Activated CD8-positive, alpha-beta memory T cell treated with anti-CD3 and anti-CD28 coated beads, Interleukin-2, amount 10 ng/mL, durations not matched to agents 7 days and 5 days (primary cell): Measurements from ENCODE around the gene VMO1. TPM values are rescaled to one million over a fixed set of nuclear protein-coding genes. Genes with fewer than 3 reads are reported as not detected.
A peak's percentile ranks its signal among the peaks of the same experiment; 100 is the strongest.

ENCODE experiments used
- ATAC-seq: fragments of 150-1000 bp; cut with Tn5 transposase; one replicate; pipeline ENCODE4 v1.10.0; 2021; ENCODE audit warnings: moderate library complexity
- CTCF ChIA-PET: fragments of 350-600 bp; sonication (Branson Sonifier 250); formaldehyde crosslinking; loops from one replicate; lab custom pipeline; 2021; ENCODE audit warnings: antibody characterized with exemption; lab: Charles Lee
- DNase-seq: peaks from one replicate; pipeline ENCODE4 v3.0.0-alpha.2; 2020
- H3K27ac Mint-ChIP-seq: one replicate; pipeline ENCODE4 v1.8.0; 2021; ENCODE audit warnings: mild to moderate bottlenecking, mixed read lengths
- H3K27me3 Mint-ChIP-seq: one replicate; pipeline ENCODE4 v1.8.0; 2021; ENCODE audit warnings: mixed read lengths
- H3K36me3 Mint-ChIP-seq: one replicate; pipeline ENCODE4 v1.8.0; 2021; ENCODE audit warnings: mild to moderate bottlenecking, mixed read lengths
- H3K4me1 Mint-ChIP-seq: one replicate; pipeline ENCODE4 v1.8.0; 2021; ENCODE audit warnings: mixed read lengths
- H3K4me3 Mint-ChIP-seq: one replicate; pipeline ENCODE4 v1.8.0; 2021; ENCODE audit warnings: mild to moderate bottlenecking, moderate library complexity, mixed read lengths
- H3K9me3 Mint-ChIP-seq: one replicate; pipeline ENCODE4 v1.8.0; 2022; ENCODE audit warnings: low read depth, mixed read lengths
- total RNA-seq, 2 experiments: library from RNA; stranded (reverse); gene quantifications; one replicate each; pipeline ENCODE4 v1.2.3, GENCODE V29; 2021

The VMO1 gene
- total RNA-seq, 2 experiments from 2014 or later: 0.37 to 0.50 TPM

DNA sequence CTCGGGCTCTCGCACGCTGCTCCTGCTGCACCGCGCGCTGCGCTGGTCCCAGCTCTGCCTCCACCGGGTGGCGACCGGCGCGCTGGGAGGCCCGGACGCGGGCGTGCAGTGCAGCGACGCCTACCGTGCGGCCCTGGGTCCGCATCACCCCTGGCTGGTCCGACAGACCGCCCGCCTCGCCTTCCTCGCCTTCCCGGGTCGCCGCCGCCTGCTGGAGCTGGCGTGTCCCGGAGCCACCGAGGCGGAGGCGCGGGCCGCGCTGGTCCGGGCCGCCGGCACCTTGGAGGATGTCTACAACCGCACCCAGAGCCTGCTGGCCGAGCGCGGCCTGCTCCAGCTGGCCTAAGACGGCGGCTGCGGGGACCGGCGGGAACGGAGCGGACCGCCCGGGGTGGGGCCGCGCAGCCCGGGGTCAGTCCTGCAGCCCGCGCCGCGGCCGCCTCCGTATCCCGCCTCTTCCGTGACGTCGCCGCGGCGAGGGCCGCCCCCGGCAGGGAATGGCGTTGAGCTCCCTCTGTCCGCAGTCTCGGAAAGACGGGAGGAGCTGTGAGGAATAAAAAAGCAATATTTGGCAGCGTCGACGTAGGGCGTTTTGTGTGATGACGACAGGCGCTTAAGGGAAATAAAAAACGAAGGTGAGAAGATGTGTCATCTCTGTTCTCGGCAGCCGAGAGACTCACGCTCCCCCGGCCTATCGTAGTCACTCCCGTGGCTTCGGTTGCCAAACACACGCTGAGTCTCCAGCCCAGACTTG lies 4.0 kb upstream of the VMO1 start:
- ATAC-seq (peak; percentile 93), DNase-seq (peak; percentile 88)
- CTCF ChIA-PET: interaction anchor here (0.8 to 3.9 kb wide), 37 partner anchors 10 to 647 kb away, joined by 3 to 39 read pairs (median 5); partner anchors contain the start of genes ARRB2, C17orf107, C17orf114 and CHRNE
- Mint-ChIP-seq H3K27ac (peak overlapping the region; percentile 90), H3K4me1 (peaks cover 30% of the 10 kb centered on the region), H3K4me3 (peak overlapping the region; percentile 86), H3K36me3 (peaks cover 2% of the 10 kb centered on the region), H3K27me3 (peaks cover 45% of the 10 kb centered on the region), H3K9me3 (no peaks in the 10 kb centered on the region)

DNA sequence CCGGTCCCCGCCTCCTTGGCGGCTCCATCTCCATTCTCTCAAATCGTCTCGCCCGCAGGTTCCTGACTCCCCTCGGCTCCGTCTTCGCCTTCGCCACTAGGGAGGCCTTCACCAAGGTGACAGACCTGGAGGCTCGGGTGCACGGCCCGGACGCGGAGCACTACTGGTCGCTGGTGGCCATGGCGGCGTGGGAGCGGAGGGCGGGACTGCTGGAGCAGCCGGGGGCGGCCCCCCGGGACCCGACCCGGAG lies 3.5 kb upstream of the VMO1 start:
- DNase-seq (no peak), ATAC-seq (no peak)
- H3K27ac Mint-ChIP-seq: no peak overlapping the region
- H3K36me3 Mint-ChIP-seq: peaks cover 2% of the 10 kb centered on the region
- H3K4me3 Mint-ChIP-seq: peak overlapping the region; percentile 72
- H3K9me3 Mint-ChIP-seq: no peaks in the 10 kb centered on the region
- peaks cover 31% of the 10 kb centered on the region for H3K4me1 Mint-ChIP-seq
- CTCF ChIA-PET: interaction anchor here (0.8 to 3.9 kb wide), 33 partner anchors 9 to 647 kb away, joined by 3 to 39 read pairs (median 6); partner anchors contain the start of genes ARRB2, C17orf107, C17orf114 and CHRNE
- H3K27me3 Mint-ChIP-seq: peaks cover 48% of the 10 kb centered on the region

DNA sequence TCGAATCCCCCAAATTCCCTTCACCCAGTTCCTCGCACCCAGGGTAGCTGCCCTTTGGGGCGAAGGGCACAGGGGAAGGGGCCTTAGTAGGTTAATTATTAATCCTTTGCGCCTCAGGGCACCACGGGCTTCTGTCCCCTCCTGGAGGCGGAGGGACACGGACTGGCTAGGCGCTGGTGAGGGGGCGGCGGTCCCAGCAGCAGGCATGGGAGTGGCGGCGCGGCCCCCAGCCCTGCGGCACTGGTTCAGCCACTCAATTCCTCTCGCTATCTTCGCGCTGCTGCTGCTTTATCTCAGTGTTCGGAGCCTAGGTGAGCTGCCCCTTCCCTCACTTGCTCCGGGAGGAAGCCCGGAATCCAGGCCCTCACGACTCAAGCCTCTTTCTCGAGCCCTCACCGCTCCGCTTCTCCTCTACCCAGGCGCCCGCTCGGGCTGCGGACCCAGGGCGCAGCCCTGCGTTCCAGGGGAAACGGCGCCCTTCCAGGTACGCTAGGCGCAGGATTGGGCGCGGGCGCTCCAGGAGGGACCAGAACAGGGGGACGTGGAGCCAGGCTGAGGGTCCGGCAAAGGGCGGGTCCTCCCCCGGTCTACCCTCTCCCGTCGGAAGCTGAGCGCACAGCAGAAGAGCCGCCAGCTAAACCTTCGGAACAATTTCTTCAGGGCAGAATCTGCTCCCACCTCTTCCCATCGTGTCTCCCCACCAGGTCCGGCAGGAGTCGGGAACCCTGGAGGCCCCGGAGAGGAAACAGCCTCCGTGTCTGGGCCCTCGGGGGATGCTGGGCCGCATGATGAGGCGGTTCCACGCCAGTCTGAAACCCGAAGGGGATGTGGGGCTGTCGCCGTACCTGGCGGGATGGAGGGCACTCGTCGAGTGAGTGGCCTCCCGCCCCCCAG lies 2.9 kb upstream of the VMO1 start, which contains the start of gene GLTPD2:
Gene GLTPD2, plus strand, starts transcription at position 158 of the 894 bp plus-strand sequence. Its CDS starts 48 bp downstream, at position 206.
- Mint-ChIP-seq H3K36me3 (peaks cover 2% of the 10 kb centered on the region), H3K27ac (no peak within 1 kb of the TSS), H3K9me3 (no peaks in the 10 kb centered on the region), H3K4me3 (peak within 1 kb of the TSS; percentile 72), H3K27me3 (peaks cover 53% of the 10 kb centered on the region), H3K4me1 (peaks cover 32% of the 10 kb centered on the region)
- DNase-seq (no peak), ATAC-seq (no peak)
- CTCF ChIA-PET: interaction anchor here (0.8 to 3.9 kb wide), 34 partner anchors 9 to 646 kb away, joined by 3 to 39 read pairs (median 6); partner anchors contain the start of genes ARRB2, C17orf107, C17orf114 and CHRNE

DNA sequence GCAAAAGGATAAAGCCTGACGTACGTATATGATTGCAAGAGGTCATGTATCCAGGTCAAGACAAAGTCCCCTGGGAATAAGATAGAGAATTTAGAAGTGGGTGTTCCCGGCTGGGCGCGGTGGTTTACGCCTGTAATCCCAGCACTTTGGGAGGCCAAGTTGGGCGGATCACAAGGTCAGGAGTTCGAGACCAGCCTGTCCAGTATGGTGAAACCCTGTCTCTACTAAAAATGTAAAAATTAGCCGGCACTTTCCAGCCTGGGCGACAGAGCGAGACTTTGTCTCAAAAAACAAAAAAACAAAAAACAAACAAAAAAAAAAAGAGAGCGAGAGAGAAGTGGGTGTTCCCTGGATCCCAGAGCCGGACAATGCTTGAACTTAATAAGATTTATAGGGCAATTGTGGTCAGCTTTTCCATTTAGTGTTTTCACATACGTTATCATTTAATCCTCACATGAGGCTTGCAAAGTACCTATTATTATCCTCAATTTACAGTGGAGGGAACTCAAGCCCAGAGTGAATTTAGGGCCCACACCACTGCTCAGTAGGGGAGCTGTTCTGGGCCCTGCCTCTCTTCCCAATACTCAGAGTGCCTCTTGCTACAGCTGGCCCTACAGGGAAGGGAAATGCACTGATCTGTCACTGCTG lies 2.1 kb upstream of the VMO1 start:
- Mint-ChIP-seq H3K4me3 (no peak overlapping the region), H3K4me1 (peaks cover 32% of the 10 kb centered on the region)
- CTCF ChIA-PET: interaction anchor here (0.9 to 3.9 kb wide), 9 partner anchors 9 to 111 kb away, joined by 3 to 39 read pairs (median 21); partner anchors contain the start of genes ARRB2, C17orf107, MED11 and PLD2

GRCh38 chr17:4786516-4786915 lies 352 bp upstream of the VMO1 start:
- peaks cover 64% of the 10 kb centered on the region for H3K27me3 Mint-ChIP-seq
- H3K9me3 Mint-ChIP-seq: no peaks in the 10 kb centered on the region
- no peak overlapping the region for H3K4me3 Mint-ChIP-seq
- CTCF ChIA-PET: interaction anchor here (1.2 to 1.8 kb wide), 4 partner anchors 42 to 98 kb away, joined by 3 to 5 read pairs (median 4); no protein-coding TSS in a partner anchor
- peaks cover 2% of the 10 kb centered on the region for H3K36me3 Mint-ChIP-seq
- DNase-seq: no peak
- H3K27ac Mint-ChIP-seq: no peak overlapping the region
- ATAC-seq: no peak
- peaks cover 32% of the 10 kb centered on the region for H3K4me1 Mint-ChIP-seq

More for the DNA sequence above, 2.1 kb upstream of the VMO1 start:
- no peak overlapping the region for H3K27ac Mint-ChIP-seq
- DNase-seq (no peak), ATAC-seq (no peak)
- no peaks in the 10 kb centered on the region for H3K9me3 Mint-ChIP-seq
- H3K27me3 Mint-ChIP-seq: peaks cover 59% of the 10 kb centered on the region
- H3K36me3 Mint-ChIP-seq: peaks cover 2% of the 10 kb centered on the region

DNA sequence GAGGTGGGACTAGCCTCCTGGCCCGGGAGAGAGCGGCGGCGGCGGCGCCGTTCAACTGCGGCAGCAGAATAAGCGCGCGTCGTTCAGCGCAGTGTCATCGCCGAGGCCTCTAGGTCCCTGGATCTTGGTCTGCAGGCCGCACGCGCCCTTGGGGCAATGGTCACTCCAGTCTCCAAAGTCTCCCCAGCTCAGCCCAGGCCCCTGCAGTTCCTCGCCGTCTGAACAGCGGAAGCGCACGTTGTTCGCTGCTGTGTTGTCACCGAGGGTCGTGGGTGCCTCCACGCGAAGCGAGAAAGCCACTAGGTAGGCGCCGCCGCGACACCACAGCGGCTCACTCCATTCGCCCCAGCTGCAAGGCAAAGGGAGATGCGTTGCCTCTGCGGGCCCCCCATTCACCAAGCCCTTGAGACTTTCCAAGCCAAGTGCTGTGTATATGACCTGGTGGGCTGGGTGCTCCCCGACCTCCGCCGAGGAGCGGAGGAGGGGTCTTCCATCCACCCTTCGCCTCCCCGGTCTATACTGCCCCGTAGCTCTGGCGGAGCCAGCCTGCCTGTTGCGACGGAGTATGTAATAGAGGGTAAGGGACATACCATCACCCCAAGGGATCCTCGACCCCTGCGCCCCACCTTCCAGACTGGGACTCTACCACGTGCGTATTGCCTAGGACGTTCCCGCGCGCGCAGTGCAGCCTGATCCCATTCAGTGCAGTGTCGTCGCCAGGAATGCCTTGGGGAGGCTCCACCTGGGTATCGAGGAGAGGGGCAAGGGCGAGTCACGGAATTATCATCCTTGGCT lies 656 bp downstream of the VMO1 start:
- Mint-ChIP-seq H3K4me3 (no peak overlapping the region), H3K27ac (no peak overlapping the region), H3K4me1 (peaks cover 26% of the 10 kb centered on the region), H3K36me3 (peaks cover 2% of the 10 kb centered on the region), H3K9me3 (no peaks in the 10 kb centered on the region), H3K27me3 (peaks cover 67% of the 10 kb centered on the region)
- DNase-seq (no peak), ATAC-seq (no peak)
- CTCF ChIA-PET: interaction anchor here (1.0 to 2.4 kb wide), 5 partner anchors 41 to 117 kb away, joined by 3 to 6 read pairs (median 5); partner anchors contain the start of genes C17orf107, CHRNE and MED11

- Mint-ChIP-seq H3K27me3 (peaks cover 76% of the 10 kb centered on the region), H3K4me1 (peaks cover 20% of the 10 kb centered on the region), H3K4me3 (no peak overlapping the region), H3K36me3 (no peaks in the 10 kb centered on the region), H3K27ac (no peak overlapping the region), H3K9me3 (no peaks in the 10 kb centered on the region)
- CTCF ChIA-PET: interaction anchor here (1.1 to 3.2 kb wide), 3 partner anchors 11 to 215 kb away, joined by 3 to 9 read pairs (median 9); partner anchors contain the start of genes ARRB2 and TM4SF5
- ATAC-seq (no peak), DNase-seq (no peak)
Measured at GRCh38 chr17:4782652-4783051, 3.5 kb downstream of the VMO1 start.

- no peaks in the 10 kb centered on the region for H3K9me3 Mint-ChIP-seq
- no peak overlapping the region for H3K27ac Mint-ChIP-seq
- CTCF ChIA-PET: interaction anchor here (0.7 to 2.6 kb wide), 5 partner anchors 8 to 39 kb away, joined by 3 to 18 read pairs (median 3); partner anchors contain the start of gene GLTPD2
- H3K27me3 Mint-ChIP-seq: peaks cover 56% of the 10 kb centered on the region
- ATAC-seq: no peak
- no peaks in the 10 kb centered on the region for H3K36me3 Mint-ChIP-seq
- DNase-seq: no peak
- H3K4me3 Mint-ChIP-seq: no peak overlapping the region
- H3K4me1 Mint-ChIP-seq: peaks cover 5% of the 10 kb centered on the region
Measured at GRCh38 chr17:4780325-4780955, 5.7 kb downstream of the VMO1 start.

GRCh38 chr17:4777969-4778760 lies 8.0 kb downstream of the VMO1 start:
- CTCF ChIA-PET: interaction anchor here (1.1 kb wide), 1 partner anchor 12 kb away, joined by 6 read pairs; no protein-coding TSS in a partner anchor
- Mint-ChIP-seq H3K9me3 (no peaks in the 10 kb centered on the region), H3K4me3 (no peak overlapping the region), H3K27ac (no peak overlapping the region), H3K4me1 (no peaks in the 10 kb centered on the region), H3K27me3 (peaks cover 42% of the 10 kb centered on the region), H3K36me3 (no peaks in the 10 kb centered on the region)
- DNase-seq (no peak), ATAC-seq (no peak)

DNA sequence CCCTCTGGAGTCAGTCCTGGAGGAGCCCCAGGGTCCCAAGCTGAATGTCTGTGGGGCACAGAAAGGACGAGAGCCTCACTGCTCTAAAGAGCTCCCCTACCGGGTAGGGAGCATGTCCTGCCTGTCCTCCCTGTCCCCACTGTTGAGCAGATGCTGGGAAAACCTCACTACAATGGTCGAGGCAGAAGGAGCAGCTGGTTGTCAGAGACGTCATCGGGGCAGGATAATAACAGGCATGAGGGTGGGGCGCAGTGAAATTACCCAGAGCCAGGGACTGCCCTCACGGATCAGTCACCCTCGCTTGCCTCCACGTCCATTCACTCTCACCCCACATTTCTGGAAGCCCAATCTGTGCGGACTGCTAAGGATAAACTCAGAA lies 13.9 kb downstream of the VMO1 start:
- DNase-seq (no peak), ATAC-seq (no peak)
- Mint-ChIP-seq H3K27ac (no peak overlapping the region), H3K4me1 (peaks cover 16% of the 10 kb centered on the region), H3K27me3 (peaks cover 20% of the 10 kb centered on the region), H3K36me3 (no peaks in the 10 kb centered on the region), H3K9me3 (no peaks in the 10 kb centered on the region), H3K4me3 (no peak overlapping the region)
- CTCF ChIA-PET: interaction anchor here (1.0 to 4.5 kb wide), 4 partner anchors 11 to 109 kb away, joined by 3 to 33 read pairs (median 6); partner anchors contain the start of gene GLTPD2
